ENCODE results near the gene HECTD4. TPM values are rescaled to one million over a fixed set of nuclear protein-coding genes. Genes with fewer than 3 reads are reported as not detected.

Gene HECTD4
- total and polyA plus RNA-seq, 2 experiments from 2014 or later = 25.7 to 36.9 TPM

GRCh38 chr12:112192475-112192874 lies 189.8 kb downstream of the HECTD4 start:
- peaks cover 5% of the 10 kb centered on the region; the same call in 2 of the 3 replicates for H3K4me1 Mint-ChIP-seq
- peaks cover 10% of the 10 kb centered on the region; the same call in 1 of the 2 replicates for H3K36me3 ChIP-seq (ENCODE audit: insufficient read depth)
- peaks cover 34% of the 10 kb centered on the region for H3K36me3 Mint-ChIP-seq (ENCODE audit: low read depth)
- ATAC-seq = no peak
- no peak overlapping the region for H3K27ac ChIP-seq (ENCODE audit: low read depth)
- no peak overlapping the region for H3K4me3 Mint-ChIP-seq
- no peak for DNase-seq (ENCODE audit: low spot score)
- 0 out of 2 replicates have a peak, but pooled peaks cover 4% of the 10 kb centered on the region for H4K20me1 ChIP-seq (replicated peaks; ENCODE audit: insufficient read depth)
- no peak overlapping the region for H3K27ac Mint-ChIP-seq
- H3K4me3 ChIP-seq = no peak overlapping the region
- H3F3A ChIP-seq (replicated peaks; ENCODE audit: low read depth) = no peaks in the 10 kb centered on the region
- H3K4me1 ChIP-seq (ENCODE audit: insufficient read depth) = no peaks in the 10 kb centered on the region
- no peak overlapping the region for H3K4me2 ChIP-seq
- no peak overlapping the region for H2AFZ ChIP-seq
- no peak for TF ChIP-seq REST (IDR thresholded peaks at IDR 0.05; ENCODE audit: unreplicated experiment)
- TF ChIP-seq STAT1 (IDR thresholded peaks at IDR 0.05; ENCODE audit: unreplicated experiment) = no peak
- no peak for TF ChIP-seq ZNF331 (CRISPR knock-in tag; IDR thresholded peaks at IDR 0.05; ENCODE audit: low read depth)
- no peak for TF ChIP-seq CTCF (conservative IDR thresholded peaks at IDR 0.05; ENCODE audit: low read depth in 2 of 2)
- no peak for TF ChIP-seq ETS1 (IDR thresholded peaks at IDR 0.05)
- no peak for TF ChIP-seq JUNB (IDR thresholded peaks at IDR 0.05; ENCODE audit: unreplicated experiment)
- no peak for TF ChIP-seq ZNF462 (CRISPR knock-in tag; IDR thresholded peaks at IDR 0.05)
- TF ChIP-seq EZH2 (IDR thresholded peaks at IDR 0.05; ENCODE audit: low read depth, unreplicated experiment) = no peak
- TF ChIP-seq EZH2phosphoT487 (IDR thresholded peaks at IDR 0.05; ENCODE audit: unreplicated experiment) = no peak
- no peaks in the 10 kb centered on the region for H3K9me3 Mint-ChIP-seq
- H3K9me2 ChIP-seq (ENCODE audit: insufficient read depth) = no peaks in the 10 kb centered on the region
- peaks cover 2% of the 10 kb centered on the region for H3K27me3 Mint-ChIP-seq (ENCODE audit: insufficient read depth, low read depth, poor library complexity)
- H3K79me2 ChIP-seq (replicated peaks; ENCODE audit: insufficient read depth) = no peaks in the 10 kb centered on the region
- no peaks in the 10 kb centered on the region for H3K27me3 ChIP-seq (ENCODE audit: insufficient read depth)

All from GM23338 (cell line).